ENCODE measurements around the gene TBX2.
A peak's percentile ranks its signal among the peaks of the same experiment; 100 is the strongest.

TBX2 gene

DNA sequence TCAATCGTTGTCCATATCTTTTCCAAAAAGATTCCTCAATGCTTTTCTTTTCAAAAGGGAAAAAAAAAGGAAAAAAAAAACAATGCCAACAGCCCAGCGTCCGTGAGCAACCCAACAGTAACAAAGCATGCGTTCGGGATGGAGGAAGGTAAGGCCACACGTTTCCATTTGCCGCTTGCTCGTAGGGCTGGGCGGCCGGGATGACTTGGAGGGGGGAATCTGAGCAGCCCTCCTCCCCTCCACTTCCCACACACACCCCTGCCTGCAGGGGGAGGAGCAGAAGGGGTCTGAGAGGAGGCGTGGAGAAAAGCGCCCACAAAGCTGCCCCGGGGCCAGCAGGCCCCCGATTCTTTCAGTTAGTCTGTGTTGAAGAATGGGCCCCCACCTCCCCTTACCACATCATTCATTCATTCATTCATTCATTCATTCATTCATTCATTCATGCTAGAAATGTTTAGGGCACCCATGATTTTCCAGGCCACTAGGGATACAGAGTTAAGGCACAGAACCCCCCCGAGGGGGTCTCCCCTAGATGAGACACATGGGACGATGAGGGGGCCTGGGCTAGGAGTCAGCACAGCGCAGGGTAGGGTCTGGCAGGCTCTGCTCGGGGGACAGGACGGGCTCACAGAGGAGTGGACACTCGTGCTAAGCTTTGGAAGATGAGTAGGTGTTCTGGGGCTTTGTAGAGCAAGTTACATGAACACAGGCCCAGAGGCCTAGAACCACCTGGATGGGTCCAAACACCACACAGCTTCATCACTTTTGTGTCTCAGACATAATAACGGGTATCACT, 10.9 kb upstream of the TBX2 start:
- DNase-seq = no peak

- DNase-seq = peak; percentile 69
Measured at GRCh38 chr17:61389670-61390478, 9.8 kb upstream of the TBX2 start.

GRCh38 chr17:61390479-61390791, 9.2 kb upstream of the TBX2 start:
- no peak for DNase-seq

DNA sequence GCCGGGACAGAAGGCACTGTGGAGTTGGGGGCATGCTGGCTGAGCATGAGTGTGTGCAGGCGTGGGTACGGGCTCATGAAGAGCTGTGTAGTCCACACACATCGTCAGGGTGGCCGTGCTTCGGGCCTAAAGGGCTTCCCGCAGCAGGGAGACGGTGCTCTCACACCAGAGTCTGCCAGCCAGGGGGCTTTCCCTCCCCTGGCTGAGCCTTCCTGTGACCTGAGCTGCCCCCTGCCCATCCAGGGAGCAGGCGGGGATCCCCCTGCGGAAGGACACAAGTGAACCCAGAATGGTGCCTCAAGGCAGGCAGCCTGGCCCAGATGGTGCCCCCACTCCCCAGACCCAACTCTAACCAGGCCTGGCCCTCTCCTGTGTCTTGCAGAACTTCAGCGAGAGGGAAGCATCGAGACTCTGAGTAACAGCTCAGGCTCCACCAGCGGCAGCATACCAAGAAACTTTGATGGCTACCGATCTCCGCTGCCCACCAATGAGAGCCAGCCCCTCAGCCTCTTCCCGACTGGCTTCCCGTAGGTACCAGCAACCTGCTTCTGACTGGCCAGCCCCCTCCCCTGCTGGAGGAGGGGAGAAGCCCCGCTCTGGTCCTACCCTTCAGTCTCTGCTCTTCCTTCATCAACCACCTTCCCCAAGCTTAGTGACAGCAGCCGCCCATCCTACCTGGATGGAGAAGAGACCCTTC, 7.9 kb upstream of the TBX2 start:
- DNase-seq = no peak

DNA sequence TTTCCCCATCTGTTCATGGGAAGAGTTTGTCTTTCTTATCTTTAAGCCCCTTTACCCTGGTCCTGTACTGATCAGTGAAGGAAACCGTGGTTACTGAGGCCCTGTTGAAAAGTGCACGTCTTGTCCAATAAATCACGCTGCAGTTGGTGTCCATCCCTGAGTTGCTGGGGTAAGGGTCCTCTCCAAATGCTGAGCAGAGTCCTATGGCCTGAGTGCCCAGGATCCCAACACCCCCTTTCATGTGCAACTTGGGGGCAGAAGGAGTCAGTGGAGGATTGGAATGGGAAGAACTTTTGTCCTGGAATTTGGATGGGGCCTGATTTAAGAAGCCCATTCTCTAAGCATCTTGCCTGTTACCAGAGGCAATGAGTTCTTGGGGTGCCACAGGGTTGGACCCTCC, 7.0 kb upstream of the TBX2 start:
- DNase-seq = no peak

DNA sequence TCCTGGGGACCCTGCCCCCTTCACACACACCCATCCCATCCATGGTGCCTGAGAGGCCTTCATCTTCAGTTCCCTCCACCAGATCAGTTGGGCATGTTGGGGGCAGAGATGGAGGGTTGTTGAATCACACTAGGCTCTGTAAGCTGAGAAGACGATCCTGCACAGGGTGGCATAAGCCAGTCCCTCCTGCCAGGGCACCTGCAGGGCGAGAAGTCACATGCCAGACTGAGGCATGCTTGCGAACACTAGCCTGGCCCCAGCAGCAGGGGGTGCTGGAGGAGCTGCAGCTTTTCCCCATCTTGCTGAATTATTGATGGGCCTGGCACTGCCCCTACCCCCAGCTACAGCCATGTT, 6.1 kb upstream of the TBX2 start:
- peak; percentile 27 for DNase-seq

- DNase-seq = peak; percentile 1
Measured at GRCh38 chr17:61393904-61394629, 5.6 kb upstream of the TBX2 start.

DNA sequence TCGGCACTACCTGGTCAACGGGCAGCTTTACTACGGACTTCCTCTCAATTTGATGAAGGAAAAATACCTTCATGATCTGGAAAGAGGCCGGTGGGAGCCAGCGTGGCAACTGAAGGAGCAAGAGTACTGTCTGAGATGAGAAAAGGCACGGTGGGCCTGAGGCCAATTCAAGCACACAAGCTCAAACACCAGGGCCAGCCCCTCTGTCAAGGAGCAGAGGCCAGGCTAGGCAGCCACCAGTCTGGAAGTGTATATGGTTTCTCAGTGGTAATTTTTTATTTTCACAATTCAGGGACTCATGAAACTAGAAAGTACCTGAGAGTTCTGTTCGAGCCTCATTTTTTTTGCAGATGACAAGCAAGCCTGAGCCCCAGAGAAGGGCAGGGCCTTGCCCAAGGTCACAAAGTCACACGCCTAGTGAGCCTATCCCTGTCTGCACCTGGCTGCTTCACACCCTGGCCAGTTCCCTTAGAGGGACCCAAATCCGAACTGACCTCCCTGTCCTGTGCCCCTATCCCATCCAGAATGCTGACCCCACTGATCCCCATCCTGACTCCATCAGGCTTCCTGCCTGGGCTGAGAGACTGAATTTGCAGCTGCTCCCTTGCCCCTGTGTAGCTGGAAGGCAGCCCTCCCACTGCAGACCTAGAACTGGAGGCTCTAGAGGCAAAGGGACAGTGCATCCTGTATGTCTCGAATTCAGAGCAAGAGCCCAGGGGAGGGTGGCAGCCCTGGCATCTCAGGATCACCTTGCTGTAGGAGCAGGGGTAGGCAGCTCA, 4.8 kb upstream of the TBX2 start:
- DNase-seq = peak; percentile 3

DNA sequence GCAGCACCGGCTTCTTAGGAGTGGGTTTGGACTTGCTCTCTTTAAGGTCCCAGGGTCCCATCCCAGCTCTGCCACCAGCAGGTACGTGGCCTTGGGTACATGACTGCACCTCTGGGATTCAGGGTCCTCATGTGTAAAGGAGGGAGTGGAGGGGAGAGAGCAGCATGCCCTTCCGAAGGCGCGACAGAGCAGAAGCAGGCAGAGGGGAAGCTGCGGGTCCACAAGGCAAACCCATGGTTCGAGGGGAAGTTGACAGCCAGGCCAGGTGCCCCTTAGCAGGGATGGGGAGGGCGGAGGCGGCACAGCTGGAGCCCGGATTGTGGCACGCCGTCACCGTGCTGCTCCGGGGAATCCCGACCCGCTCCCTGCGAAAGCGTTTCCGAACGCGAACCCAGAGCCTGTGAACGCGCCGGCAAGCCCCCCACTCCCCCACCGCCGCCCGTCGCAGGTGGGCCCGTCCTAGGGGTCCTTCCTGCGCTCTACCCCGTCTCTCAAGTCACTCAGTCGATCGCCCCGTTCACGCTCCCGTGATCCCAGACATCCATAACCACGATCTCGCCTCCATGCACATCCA, 4.1 kb upstream of the TBX2 start:
- peak; percentile 2 for DNase-seq

- DNase-seq = no peak
Measured at GRCh38 chr17:61395983-61396585, 3.6 kb upstream of the TBX2 start.

GRCh38 chr17:61396586-61397085, 3.0 kb upstream of the TBX2 start:
- DNase-seq = no peak

- no peak for DNase-seq
Measured at GRCh38 chr17:61397086-61397842, 2.4 kb upstream of the TBX2 start.

- DNase-seq = no peak
Measured at GRCh38 chr17:61398721-61399130, 917 bp upstream of the TBX2 start.

- no peak for DNase-seq
Measured at GRCh38 chr17:61400066-61400716, 548 bp downstream of the TBX2 start.

DNA sequence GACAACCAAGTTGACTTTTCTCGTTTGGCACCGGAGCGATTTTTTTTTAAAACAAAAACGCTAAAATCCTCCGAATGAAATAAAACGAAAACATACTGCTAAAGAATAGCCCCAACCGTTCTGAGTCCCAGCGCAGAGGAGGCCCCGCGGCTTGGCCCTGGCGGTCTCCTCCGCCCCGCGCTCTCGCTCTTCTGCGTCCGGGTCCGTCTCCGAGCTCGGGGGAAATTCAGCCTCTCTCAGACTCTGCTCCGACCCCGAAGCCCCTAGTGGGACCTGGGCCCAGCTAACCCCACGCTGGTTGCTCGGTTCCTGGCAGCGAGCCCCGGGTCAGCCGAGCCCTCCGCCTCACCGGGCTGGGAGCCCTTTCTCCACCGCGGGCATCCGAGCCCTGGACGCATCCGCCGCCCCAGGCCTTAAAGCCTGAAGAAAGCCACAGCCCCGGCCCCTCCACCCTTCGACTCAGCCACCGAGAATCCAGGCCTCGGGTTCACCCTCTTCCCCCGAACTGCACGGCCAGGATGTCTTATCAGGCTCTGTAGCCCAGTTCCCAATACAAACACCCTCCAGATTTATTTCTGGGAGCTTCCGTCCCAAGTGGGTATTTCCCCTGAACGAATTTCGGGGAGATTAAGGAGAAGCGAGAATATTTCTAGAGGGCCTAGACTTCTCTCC, 1.2 kb downstream of the TBX2 start:
- peak; percentile 23 for DNase-seq

DNA sequence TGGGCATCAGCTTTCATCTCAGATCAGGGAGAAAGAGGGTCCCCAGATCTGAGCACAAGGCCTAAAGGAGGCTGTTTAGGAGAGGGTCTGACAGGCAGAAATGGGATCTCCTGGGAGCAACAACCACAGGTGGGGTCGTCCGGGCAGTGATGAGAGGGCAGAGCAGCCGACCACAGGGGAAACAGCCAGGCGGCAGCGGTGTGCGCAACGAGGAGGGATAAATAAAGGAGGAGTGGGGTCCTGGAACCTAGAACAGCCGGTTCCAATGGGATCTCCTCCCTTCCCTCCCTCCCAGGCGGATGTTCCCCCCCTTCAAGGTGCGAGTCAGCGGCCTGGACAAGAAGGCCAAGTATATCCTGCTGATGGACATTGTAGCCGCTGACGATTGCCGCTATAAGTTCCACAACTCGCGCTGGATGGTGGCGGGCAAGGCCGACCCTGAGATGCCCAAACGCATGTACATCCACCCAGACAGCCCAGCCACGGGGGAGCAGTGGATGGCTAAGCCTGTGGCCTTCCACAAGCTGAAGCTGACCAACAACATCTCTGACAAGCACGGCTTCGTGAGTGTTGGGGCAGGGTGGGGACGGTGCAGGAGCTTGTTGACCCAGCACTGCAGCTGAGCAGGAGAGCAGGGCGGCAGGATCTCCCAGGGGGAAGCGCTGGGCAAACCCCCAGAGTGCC, 1.9 kb downstream of the TBX2 start:
- DNase-seq = no peak

DNA sequence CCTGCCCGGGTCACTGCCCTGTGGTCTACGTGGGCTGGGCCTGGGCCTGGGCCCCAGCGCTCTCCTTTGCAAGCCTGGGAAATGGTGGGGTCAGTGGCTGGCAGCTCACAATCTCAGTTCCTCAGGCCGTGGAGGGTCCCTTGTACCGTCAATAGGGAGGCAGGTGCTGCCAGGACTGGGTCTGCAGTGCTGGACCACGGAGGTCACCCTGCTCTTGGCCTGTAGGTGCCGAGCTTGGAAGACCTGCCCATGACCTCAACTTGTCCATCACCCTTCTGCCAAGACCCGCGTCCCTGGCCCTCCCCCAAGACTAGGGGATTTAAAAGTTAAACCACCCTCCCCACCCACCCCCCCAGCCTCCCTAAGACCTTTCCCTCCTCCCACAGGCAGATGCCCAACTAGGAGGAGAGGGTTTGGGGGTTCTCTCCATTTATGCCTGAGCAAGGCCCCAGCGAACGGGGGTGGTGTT, 2.5 kb downstream of the TBX2 start:
- DNase-seq = no peak

GRCh38 chr17:61402978-61403800, 3.5 kb downstream of the TBX2 start:
- peak; percentile 36 for DNase-seq
